TTC549 (cell line): ENCODE data around the gene FBXO10.
"Not testable (repeated sequence)": the region's sequence is repeated elsewhere in the genome, so short reads cannot be mapped to it uniquely, and the experiment has no call there.

Source experiments
- FAIRE-seq: peaks from 2 replicates; lab custom pipeline; 2012; peaks lifted over from hg19 to GRCh38; lab: Jason Lieb, UNC

The FBXO10 gene

GRCh38 chr9:37511016-37512010 is 64.9 kb downstream of the FBXO10 start:
- no peak for FAIRE-seq

GRCh38 chr9:37510053-37510452 is 66.1 kb downstream of the FBXO10 start:
- not testable (repeated sequence) for FAIRE-seq

- no peak for FAIRE-seq
Measured at GRCh38 chr9:37509536-37509935, 66.6 kb downstream of the FBXO10 start.

- no peak for FAIRE-seq
Measured at GRCh38 chr9:37508834-37509206, 67.4 kb downstream of the FBXO10 start.

GRCh38 chr9:37508135-37508833 is 67.9 kb downstream of the FBXO10 start:
- FAIRE-seq, result no peak

- no peak for FAIRE-seq
Measured at GRCh38 chr9:37507566-37508134, 68.5 kb downstream of the FBXO10 start.

GRCh38 chr9:37504605-37505004 is 71.6 kb downstream of the FBXO10 start:
- no peak for FAIRE-seq

GRCh38 chr9:37503736-37504135 is 72.4 kb downstream of the FBXO10 start:
- FAIRE-seq, result no peak

- FAIRE-seq, result no peak
Measured at GRCh38 chr9:37501957-37502596, 74.1 kb downstream of the FBXO10 start.

- FAIRE-seq, result no peak
Measured at GRCh38 chr9:37499297-37499696, 76.9 kb downstream of the FBXO10 start.

GRCh38 chr9:37498457-37498856 is 77.7 kb downstream of the FBXO10 start:
- FAIRE-seq, result no peak

GRCh38 chr9:37497320-37497719 is 78.9 kb downstream of the FBXO10 start:
- FAIRE-seq, result no peak

GRCh38 chr9:37496020-37496419 is 80.2 kb downstream of the FBXO10 start:
- FAIRE-seq, result no peak

GRCh38 chr9:37495571-37495970 is 80.6 kb downstream of the FBXO10 start:
- no peak for FAIRE-seq

- FAIRE-seq, result no peak
Measured at GRCh38 chr9:37491939-37492338, 84.2 kb downstream of the FBXO10 start.

- FAIRE-seq, result no peak
Measured at GRCh38 chr9:37486616-37487548, 89.3 kb downstream of the FBXO10 start.

- FAIRE-seq, result no peak
Measured at GRCh38 chr9:37486256-37486615, 89.9 kb downstream of the FBXO10 start.

- FAIRE-seq, result no peak
Measured at GRCh38 chr9:37485389-37486255, 90.6 kb downstream of the FBXO10 start, which contains the start of gene POLR1E. Gene POLR1E, plus strand, starts transcription at chr9:37485948. Its CDS starts 100 bp downstream, at chr9:37486048.

GRCh38 chr9:37480759-37481158 is 95.4 kb downstream of the FBXO10 start:
- no peak for FAIRE-seq

- not testable (repeated sequence) for FAIRE-seq
Measured at GRCh38 chr9:37477987-37478619, 98.1 kb downstream of the FBXO10 start.
